Measurements from ENCODE around the gene PARD3.

GRCh38 chr10:34486008-34486407 lies 329.1 kb downstream of the PARD3 start:
- no peak for TF ChIP-seq CTCF (IDR thresholded peaks at IDR 0.05)
- no peak for TF ChIP-seq NR2C2 (CRISPR knock-in tag; IDR thresholded peaks at IDR 0.05)
- no peak for TF ChIP-seq ZNF281 (CRISPR knock-in tag; IDR thresholded peaks at IDR 0.05)
- no peak for TF ChIP-seq USF1 (CRISPR knock-in tag; IDR thresholded peaks at IDR 0.05)
- TF ChIP-seq ATF2 (CRISPR knock-in tag; IDR thresholded peaks at IDR 0.05; ENCODE audit: borderline replicate concordance, low read depth): no peak
- TF ChIP-seq ZNF671 (CRISPR knock-in tag; IDR thresholded peaks at IDR 0.05): no peak
- TF ChIP-seq ATF6 (CRISPR knock-in tag; IDR thresholded peaks at IDR 0.05): no peak
- no peak for TF ChIP-seq E2F5 (CRISPR knock-in tag; IDR thresholded peaks at IDR 0.05)
- no peak for TF ChIP-seq ZNF121 (CRISPR knock-in tag; IDR thresholded peaks at IDR 0.05)
- no peak for TF ChIP-seq ZBTB43 (CRISPR knock-in tag; IDR thresholded peaks at IDR 0.05)
- no peak for TF ChIP-seq KAT7 (CRISPR knock-in tag; IDR thresholded peaks at IDR 0.05; ENCODE audit: borderline replicate concordance)
- no peak for TF ChIP-seq TEAD1 (CRISPR knock-in tag; IDR thresholded peaks at IDR 0.05)
